Neural progenitor cell (in vitro differentiated cells): ENCODE measurements around the gene SUPT20H. TPM values are rescaled to one million over a fixed set of nuclear protein-coding genes. Genes with fewer than 3 reads are reported as not detected.

Experiments
- DNase-seq: peaks from one replicate; pipeline ENCODE4 v3.0.0-alpha.2; 2016; ENCODE audit warnings: low spot score
- H2AFZ ChIP-seq: fragments of 200-600 bp; sonication (generic); replicated peaks from 2 replicates; pipeline ENCODE4 v1.6.1; 2016; ENCODE audit warnings: antibody characterized with exemption
- H3F3A ChIP-seq: fragments of 200-600 bp; sonication (generic); 2 replicates; pipeline ENCODE4 v1.6.1; 2016; ENCODE audit warnings: antibody characterized with exemption, low read depth
- H3K27ac ChIP-seq: fragments of 200-600 bp; sonication (generic); 2 replicates; pipeline ENCODE4 v1.5.1; 2016; ENCODE audit warnings: mild to moderate bottlenecking
- H3K27me3 ChIP-seq: fragments of 200-600 bp; sonication (generic); 2 replicates; pipeline ENCODE4 v1.6.1; 2016; ENCODE audit warnings: mild to moderate bottlenecking, moderate library complexity
- H3K36me3 ChIP-seq: fragments of 200-600 bp; sonication (generic); 2 replicates; pipeline ENCODE4 v1.5.1; 2016
- H3K4me1 ChIP-seq: fragments of 200-600 bp; sonication (generic); 2 replicates; pipeline ENCODE4 v1.6.1; 2016; ENCODE audit warnings: mixed run types
- H3K4me2 ChIP-seq: fragments of 200-600 bp; sonication (generic); 2 replicates; pipeline ENCODE4 v1.6.1; 2016
- H3K4me3 ChIP-seq: fragments of 200-600 bp; sonication (generic); 2 replicates; pipeline ENCODE4 v1.5.1; 2016
- H3K79me2 ChIP-seq: fragments of 200-600 bp; sonication (generic); 2 replicates; pipeline ENCODE4 v1.6.1; 2016; ENCODE audit warnings: low read depth
- H3K9ac ChIP-seq: fragments of 200-600 bp; sonication (generic); 2 replicates; pipeline ENCODE4 v1.6.1; 2016
- H3K9me3 ChIP-seq: fragments of 200-600 bp; sonication (generic); 2 replicates; pipeline ENCODE4 v1.5.1; 2016; ENCODE audit warnings: low read depth
- H4K20me1 ChIP-seq: fragments of 200-600 bp; sonication (generic); 2 replicates; pipeline ENCODE4 v1.6.1; 2016; ENCODE audit warnings: low read depth
- H3K27ac Mint-ChIP-seq: 3 replicates; pipeline ENCODE4 v1.8.0; 2021; ENCODE audit warnings: mixed read lengths
- H3K27me3 Mint-ChIP-seq: 2 replicates; pipeline ENCODE4 v1.8.0; 2022; ENCODE audit warnings: low read depth, mild to moderate bottlenecking, inconsistent platforms, moderate library complexity, mixed read lengths; ENCODE audit not compliant: insufficient read depth
- H3K36me3 Mint-ChIP-seq: 3 replicates; pipeline ENCODE4 v1.8.0; 2021; ENCODE audit warnings: mixed read lengths
- H3K4me1 Mint-ChIP-seq: 3 replicates; pipeline ENCODE4 v1.8.0; 2021; ENCODE audit warnings: mixed read lengths
- H3K4me3 Mint-ChIP-seq: 3 replicates; pipeline ENCODE4 v1.8.0; 2021; ENCODE audit warnings: mild to moderate bottlenecking, moderate library complexity, mixed read lengths
- H3K9me3 Mint-ChIP-seq: 3 replicates; pipeline ENCODE4 v1.8.0; 2020; ENCODE audit warnings: mixed read lengths
- EZH2 ChIP-seq: fragments of 200-600 bp; sonication (generic); IDR thresholded peaks from 2 replicates; pipeline ENCODE4 v1.6.1; 2017; ENCODE audit warnings: antibody characterized with exemption, mild to moderate bottlenecking, moderate library complexity
- EZH2phosphoT487 ChIP-seq: fragments of 200-600 bp; sonication (generic); IDR thresholded peaks from 2 replicates; pipeline ENCODE4 v1.6.1; 2017; ENCODE audit warnings: antibody characterized with exemption
- total RNA-seq: library from RNA; depleted of rRNA; stranded (reverse); fragments of >200 nt; gene quantifications from 2 replicates; pipeline ENCODE4 v1.2.3, GENCODE V29; 2015; ENCODE audit warnings: low replicate concordance
- TF ChIP-seq, protein P1 (sequence below): fragments of 200-600 bp; sonication (generic); IDR thresholded peaks from 2 replicates; pipeline ENCODE4 v1.5.1; 2017; ENCODE audit warnings: antibody characterized with exemption, mild to moderate bottlenecking

Gene SUPT20H
- total RNA-seq, 1 donor from 2014 or later, result 88.2 TPM

DNA sequence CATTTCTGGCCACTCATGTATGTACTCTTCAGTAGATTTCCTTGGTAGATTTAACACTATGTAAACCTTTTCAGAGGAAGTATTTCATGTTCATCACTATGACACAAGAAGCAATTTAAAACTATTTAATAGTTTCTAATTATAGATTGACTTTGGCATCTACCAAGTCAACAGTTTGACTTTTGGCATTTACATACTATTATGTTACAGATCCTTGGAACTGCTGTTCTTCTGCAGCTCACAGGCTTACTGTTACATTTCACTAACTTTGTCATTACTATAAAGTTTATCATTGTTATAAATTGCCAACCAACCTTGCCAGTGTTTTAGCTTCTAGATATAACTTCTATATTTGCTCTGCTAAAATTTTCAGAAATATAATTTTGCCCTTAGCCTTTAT, 18.7 kb downstream of the SUPT20H start:
- H3K9me3 ChIP-seq, result no peaks in the 10 kb centered on the region
- no peaks in the 10 kb centered on the region for H3K4me1 ChIP-seq
- Mint-ChIP-seq H3K9me3 (no peaks in the 10 kb centered on the region), H3K27ac (no peak overlapping the region), H3K4me1 (no peaks in the 10 kb centered on the region), H3K36me3 (peaks cover 32% of the 10 kb centered on the region), H3K4me3 (no peak overlapping the region), H3K27me3 (no peaks in the 10 kb centered on the region)
- no peak overlapping the region for H3K4me2 ChIP-seq
- H3K79me2 ChIP-seq, result no peaks in the 10 kb centered on the region
- TF ChIP-seq EZH2 (no peak), EZH2phosphoT487 (no peak)
- TF ChIP-seq, protein P1, sequence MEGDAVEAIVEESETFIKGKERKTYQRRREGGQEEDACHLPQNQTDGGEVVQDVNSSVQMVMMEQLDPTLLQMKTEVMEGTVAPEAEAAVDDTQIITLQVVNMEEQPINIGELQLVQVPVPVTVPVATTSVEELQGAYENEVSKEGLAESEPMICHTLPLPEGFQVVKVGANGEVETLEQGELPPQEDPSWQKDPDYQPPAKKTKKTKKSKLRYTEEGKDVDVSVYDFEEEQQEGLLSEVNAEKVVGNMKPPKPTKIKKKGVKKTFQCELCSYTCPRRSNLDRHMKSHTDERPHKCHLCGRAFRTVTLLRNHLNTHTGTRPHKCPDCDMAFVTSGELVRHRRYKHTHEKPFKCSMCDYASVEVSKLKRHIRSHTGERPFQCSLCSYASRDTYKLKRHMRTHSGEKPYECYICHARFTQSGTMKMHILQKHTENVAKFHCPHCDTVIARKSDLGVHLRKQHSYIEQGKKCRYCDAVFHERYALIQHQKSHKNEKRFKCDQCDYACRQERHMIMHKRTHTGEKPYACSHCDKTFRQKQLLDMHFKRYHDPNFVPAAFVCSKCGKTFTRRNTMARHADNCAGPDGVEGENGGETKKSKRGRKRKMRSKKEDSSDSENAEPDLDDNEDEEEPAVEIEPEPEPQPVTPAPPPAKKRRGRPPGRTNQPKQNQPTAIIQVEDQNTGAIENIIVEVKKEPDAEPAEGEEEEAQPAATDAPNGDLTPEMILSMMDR, result no peak
- no peak overlapping the region for H3K27ac ChIP-seq
- no peak overlapping the region for H3K4me3 ChIP-seq
- H3K27me3 ChIP-seq, result no peaks in the 10 kb centered on the region
- H4K20me1 ChIP-seq, result no peaks in the 10 kb centered on the region
- DNase-seq, result no peak
- H3K36me3 ChIP-seq, result peaks cover 8% of the 10 kb centered on the region
- no peak overlapping the region for H3K9ac ChIP-seq
- H3F3A ChIP-seq, result no peaks in the 10 kb centered on the region
- no peak overlapping the region for H2AFZ ChIP-seq

DNA sequence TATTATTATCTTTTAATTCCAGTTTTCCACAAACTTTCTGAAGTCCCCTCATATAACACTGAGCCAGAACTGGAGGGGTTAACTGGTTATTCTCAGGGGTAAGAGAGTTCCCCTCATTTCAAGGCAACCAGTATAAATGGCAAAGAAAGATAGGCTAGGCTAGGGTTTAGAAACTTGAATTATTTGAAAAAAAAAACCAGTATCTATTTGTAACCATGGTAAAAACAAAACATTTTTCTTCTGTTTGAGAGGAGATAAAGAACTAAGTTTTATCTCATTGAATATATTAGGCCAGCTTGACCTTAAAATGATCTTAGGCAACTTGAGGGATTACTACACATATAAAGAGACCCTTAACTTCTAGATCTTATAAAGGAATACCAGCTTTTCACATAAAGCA, 19.6 kb downstream of the SUPT20H start:
- no peaks in the 10 kb centered on the region for H3F3A ChIP-seq
- no peaks in the 10 kb centered on the region for H3K27me3 ChIP-seq
- no peak overlapping the region for H3K27ac Mint-ChIP-seq
- TF ChIP-seq, protein P1, result no peak
- TF ChIP-seq EZH2 (no peak), EZH2phosphoT487 (no peak)
- no peaks in the 10 kb centered on the region for H4K20me1 ChIP-seq
- H3K36me3 ChIP-seq, result peaks cover 8% of the 10 kb centered on the region
- no peak overlapping the region for H3K4me3 Mint-ChIP-seq
- H3K9me3 ChIP-seq, result no peaks in the 10 kb centered on the region
- no peak overlapping the region for H3K27ac ChIP-seq
- H3K4me3 ChIP-seq, result no peak overlapping the region
- H3K4me2 ChIP-seq, result no peak overlapping the region
- DNase-seq, result no peak
- no peaks in the 10 kb centered on the region for H3K4me1 Mint-ChIP-seq
- no peaks in the 10 kb centered on the region for H3K9me3 Mint-ChIP-seq
- H3K27me3 Mint-ChIP-seq, result no peaks in the 10 kb centered on the region
- H3K36me3 Mint-ChIP-seq, result peaks cover 38% of the 10 kb centered on the region
- no peak overlapping the region for H3K9ac ChIP-seq
- H3K79me2 ChIP-seq, result no peaks in the 10 kb centered on the region
- H3K4me1 ChIP-seq, result no peaks in the 10 kb centered on the region
- no peak overlapping the region for H2AFZ ChIP-seq

DNA sequence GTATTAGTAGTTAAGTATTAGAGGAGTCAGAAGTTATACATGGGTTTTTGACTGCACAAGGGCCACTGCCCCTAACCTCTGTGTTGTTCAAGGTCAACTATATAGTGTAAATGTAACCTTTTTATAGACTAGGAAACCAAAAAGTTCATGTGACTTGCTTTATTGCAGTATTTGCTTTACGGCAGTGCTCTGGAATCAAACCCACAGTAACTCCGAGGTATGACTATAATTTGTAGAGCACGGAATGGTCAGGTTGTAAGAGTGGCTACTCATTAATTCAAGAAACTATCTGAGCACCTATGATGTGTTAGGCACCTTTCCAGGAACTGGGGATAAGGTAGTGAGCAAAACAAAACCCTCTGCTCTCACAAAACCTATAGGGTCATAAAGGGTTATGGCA, 22.2 kb downstream of the SUPT20H start:
- Histone ChIP-seq H3K4me3 (no peak overlapping the region), H3K36me3 (peaks cover 8% of the 10 kb centered on the region), H3F3A (no peaks in the 10 kb centered on the region), H3K27me3 (no peaks in the 10 kb centered on the region), H3K4me1 (no peaks in the 10 kb centered on the region), H2AFZ (no peak overlapping the region), H3K27ac (no peak overlapping the region), H4K20me1 (no peaks in the 10 kb centered on the region), H3K9me3 (no peaks in the 10 kb centered on the region), H3K9ac (no peak overlapping the region), H3K79me2 (no peaks in the 10 kb centered on the region), H3K4me2 (no peak overlapping the region)
- H3K27me3 Mint-ChIP-seq, result no peaks in the 10 kb centered on the region
- no peak overlapping the region for H3K4me3 Mint-ChIP-seq
- peaks cover 4% of the 10 kb centered on the region for H3K9me3 Mint-ChIP-seq
- peaks cover 44% of the 10 kb centered on the region for H3K36me3 Mint-ChIP-seq
- H3K4me1 Mint-ChIP-seq, result no peaks in the 10 kb centered on the region
- DNase-seq, result no peak
- TF ChIP-seq EZH2, result no peak
- no peak for TF ChIP-seq EZH2phosphoT487
- TF ChIP-seq, protein P1, result no peak
- no peak overlapping the region for H3K27ac Mint-ChIP-seq

DNA sequence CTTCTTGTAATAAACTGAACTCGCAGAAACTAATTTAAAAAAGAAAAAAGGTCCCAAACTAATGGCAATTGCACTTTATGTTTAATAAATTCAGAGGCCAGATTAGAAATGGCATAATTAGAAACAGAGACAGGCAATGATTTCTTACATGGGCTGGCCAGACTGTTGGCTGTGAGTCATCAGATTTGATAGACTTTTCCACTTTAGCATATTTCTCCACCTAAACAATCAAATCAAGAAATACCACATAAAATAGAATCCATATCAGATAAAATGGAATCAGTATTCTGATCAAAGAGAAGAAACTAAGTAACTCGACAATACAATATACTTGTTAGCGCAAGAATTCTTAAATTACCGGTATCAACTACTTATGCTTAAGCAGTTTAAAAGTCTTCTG, 29.9 kb downstream of the SUPT20H start:
- Mint-ChIP-seq H3K9me3 (peaks cover 4% of the 10 kb centered on the region), H3K27ac (no peak overlapping the region), H3K27me3 (no peaks in the 10 kb centered on the region), H3K4me3 (no peak overlapping the region), H3K4me1 (no peaks in the 10 kb centered on the region), H3K36me3 (peaks cover 22% of the 10 kb centered on the region)
- H3K9ac ChIP-seq, result no peak overlapping the region
- H4K20me1 ChIP-seq, result no peaks in the 10 kb centered on the region
- H3K36me3 ChIP-seq, result peaks cover 33% of the 10 kb centered on the region
- no peak overlapping the region for H3K4me2 ChIP-seq
- no peaks in the 10 kb centered on the region for H3K27me3 ChIP-seq
- no peak for DNase-seq
- no peak overlapping the region for H3K27ac ChIP-seq
- H2AFZ ChIP-seq, result no peak overlapping the region
- no peak overlapping the region for H3K4me3 ChIP-seq
- TF ChIP-seq EZH2 (no peak), EZH2phosphoT487 (no peak)
- TF ChIP-seq, protein P1, result no peak
- no peaks in the 10 kb centered on the region for H3K9me3 ChIP-seq
- no peaks in the 10 kb centered on the region for H3K4me1 ChIP-seq
- no peaks in the 10 kb centered on the region for H3K79me2 ChIP-seq
- H3F3A ChIP-seq, result no peaks in the 10 kb centered on the region
